GM12878 (cell line): Measurements from ENCODE around the gene CBLIF. TPM values are rescaled to one million over a fixed set of nuclear protein-coding genes. Genes with fewer than 3 reads are reported as not detected.

Source experiments
- ATAC-seq: fragments of 200-7000 bp; cut with Tn5 transposase; 3 replicates; pipeline ENCODE4 v1.9.1; 2020; ENCODE audit warnings: mild to moderate bottlenecking, moderate library complexity
- BruUV-seq: library from RNA; stranded (reverse); fragments of 400-500 nt; replicated peaks from 2 replicates; lab custom pipeline; 2021; lab: Mats Ljungman, UMichigan
- CTCF ChIA-PET: fragments of 300-600 bp; sonication (Branson Sonifier 250); formaldehyde crosslinking; extraction: SDS; loops from one replicate; lab custom pipeline; 2021; ENCODE audit warnings: inconsistent platforms; lab: Yijun Ruan, JAX
- POLR2A ChIA-PET: fragments of 350-600 bp; formaldehyde crosslinking; extraction: SDS; loops from one replicate; lab custom pipeline; 2021; ENCODE audit warnings: inconsistent platforms; lab: Charles Lee
- RAD21 ChIA-PET: fragments of 300-600 bp; sonication (Branson Sonifier 250); formaldehyde crosslinking; loops from one replicate; lab custom pipeline; 2023; ENCODE audit warnings: antibody characterized with exemption; ENCODE audit not compliant: unreplicated experiment; lab: Charles Lee
- SMC1A ChIA-PET: fragments of 300-600 bp; sonication (Branson Sonifier 250); formaldehyde crosslinking; loops from one replicate; lab custom pipeline; 2023; ENCODE audit not compliant: unreplicated experiment, uncharacterized antibody; lab: Charles Lee
- DNase-seq: peaks from one replicate; pipeline ENCODE4 v3.0.0-alpha.2; 2011; ENCODE audit warnings: low read depth, low spot score
- FAIRE-seq: peaks from 3 replicates; lab custom pipeline; 2011; peaks lifted over from hg19 to GRCh38; lab: Jason Lieb, UNC
- H2AFZ ChIP-seq: 2 replicates; pipeline ENCODE4 v1.6.0; 2011; ENCODE audit warnings: low read depth, low read length, control low read depth; ENCODE audit not compliant: control insufficient read depth
- H3K27ac ChIP-seq: 2 replicates; pipeline ENCODE4 v1.5.1; 2011; ENCODE audit warnings: control low read depth; ENCODE audit not compliant: control insufficient read depth, insufficient read depth
- H3K27me3 ChIP-seq, 2 experiments: replicated peaks in 1 of 2; 2 replicates each; pipeline versions ENCODE4 v1.6.0 to v1.6.1; 2011; ENCODE audit warnings: low read length in 1 of 2; ENCODE audit not compliant: control insufficient read depth in 2 of 2, insufficient read depth in 2 of 2
- H3K36me3 ChIP-seq, 2 experiments: 2 replicates each; pipeline ENCODE4 v1.5.1; 2011; ENCODE audit warnings: low read length in 1 of 2; ENCODE audit not compliant: control insufficient read depth in 2 of 2, insufficient read depth in 2 of 2
- H3K4me1 ChIP-seq: 2 replicates; pipeline ENCODE4 v1.6.1; 2011; ENCODE audit warnings: mild to moderate bottlenecking, low read length, moderate library complexity, mixed read lengths; ENCODE audit not compliant: control insufficient read depth, insufficient read depth
- H3K4me2 ChIP-seq: 2 replicates; pipeline ENCODE4 v1.6.0; 2011; ENCODE audit warnings: control low read depth; ENCODE audit not compliant: control insufficient read depth, insufficient read depth
- H3K4me3 ChIP-seq: fragments of 200-600 bp; sonication (generic); 2 replicates; pipeline ENCODE4 v1.5.1; 2016
- H3K79me2 ChIP-seq: 2 replicates; pipeline ENCODE4 v1.6.0; 2011; ENCODE audit warnings: low read length; ENCODE audit not compliant: control insufficient read depth, insufficient read depth
- H3K9ac ChIP-seq: 2 replicates; pipeline ENCODE4 v1.8.0; 2011; ENCODE audit warnings: low read length, control low read depth, mixed read lengths; ENCODE audit not compliant: control insufficient read depth, insufficient read depth
- H3K9me3 ChIP-seq: replicated peaks from 3 replicates; pipeline ENCODE4 v1.5.1; 2011; ENCODE audit warnings: mild to moderate bottlenecking, low read length; ENCODE audit not compliant: control insufficient read depth, insufficient read depth
- H4K20me1 ChIP-seq: 2 replicates; pipeline ENCODE4 v1.6.0; 2011; ENCODE audit not compliant: control insufficient read depth, insufficient read depth
- HCFC1 ChIP-seq: fragments of 150-350 bp; IDR thresholded peaks from 2 replicates; pipeline ENCODE4 v1.6.1; 2014; ENCODE audit warnings: low read length
- JUND ChIP-seq: IDR thresholded peaks from 2 replicates; pipeline ENCODE4 v1.6.1; 2012; ENCODE audit warnings: low read depth, mild to moderate bottlenecking, low read length, improper control_type of control experiment, moderate library complexity
- MTA3 ChIP-seq: IDR thresholded peaks from 2 replicates; pipeline ENCODE4 v1.6.1; 2012; ENCODE audit warnings: low read length, inconsistent platforms, borderline replicate concordance
- NR2C2 ChIP-seq: IDR thresholded peaks from 2 replicates; pipeline ENCODE4 v1.6.1; 2011; ENCODE audit warnings: borderline replicate concordance, low read depth; ENCODE audit not compliant: control insufficient read depth, insufficient read length
- SIN3A ChIP-seq: IDR thresholded peaks from 2 replicates; pipeline ENCODE4 v1.6.1; 2012; ENCODE audit warnings: low read depth, low read length, improper control_type of control experiment
- TCF12 ChIP-seq: IDR thresholded peaks from 2 replicates; pipeline ENCODE4 v1.6.1; 2011; ENCODE audit warnings: low read depth, mild to moderate bottlenecking, low read length
- TCF7 ChIP-seq: IDR thresholded peaks from 2 replicates; pipeline ENCODE4 v1.6.1; 2014; ENCODE audit warnings: antibody characterized with exemption, borderline replicate concordance
- ZSCAN29 ChIP-seq: fragments of 450-650 bp; IDR thresholded peaks from 2 replicates; pipeline ENCODE4 v1.6.1; 2017; ENCODE audit warnings: mild to moderate bottlenecking, moderate library complexity
- WGBS: methylation state at CpG from one replicate; pipeline ENCODE4 v1.1.6; 2016; ENCODE audit warnings: low lambda C conversion rate; ENCODE audit not compliant: insufficient replicate concordance, insufficient coverage; ENCODE audit errors: missing lambda C conversion rate; 5-methylcytosine and 5-hydroxymethylcytosine counted together
- in situ Hi-C: fragments of 300-500 bp; cut with MboI; formaldehyde crosslinking; loops from 9 replicates; pipeline ENCODE4 v1.14.3; 2018; ENCODE audit warnings: mixed read lengths
- intact Hi-C: fragments of 100-400 bp; cut with micrococcal nuclease; formaldehyde crosslinking; loops from one replicate; pipeline ENCODE4 v1.14.2; 2022; ENCODE audit not compliant: unreplicated experiment
- polyA plus RNA-seq, 11 experiments: library from polyadenylated mRNA; depleted of rRNA in 4 of 11; unstranded in 6 of 11; stranded (reverse) in 5 of 11; fragments of >200 nt; fragmentation: Nextera tagmentation in 4 of 11; fragmentation: Illumina TruSeq in 1 of 11; extraction: Ambion mirVana in 4 of 11; extraction: Trizol in 1 of 11; gene quantifications; 1 replicate in 1 of 11; 2 replicates in 10 of 11; pipeline versions ENCODE4 v1.2.1 to v1.2.3, GENCODE V29; 2011 to 2016; ENCODE audit warnings: inconsistent platforms in 2 of 11, missing spikeins in 2 of 11, low read depth in 1 of 11
- total RNA-seq, 4 experiments: library from RNA; depleted of rRNA in 3 of 4; stranded (reverse); fragments of >200 nt in 3 of 4; fragmentation: Illumina TruSeq in 1 of 4; extraction: Trizol in 1 of 4; gene quantifications; 2 replicates each; pipeline versions ENCODE4 v1.2.1 to v1.2.3, GENCODE V29; 2013 to 2021
- TF ChIP-seq, protein P1 (sequence below): fragments of 450-650 bp; conservative IDR thresholded peaks from 2 replicates; pipeline ENCODE4 v1.6.1; 2017; ENCODE audit warnings: mild to moderate bottlenecking, moderate library complexity
- TF ChIP-seq, protein P2 (sequence below): IDR thresholded peaks from 2 replicates; pipeline ENCODE4 v1.6.1; 2012; ENCODE audit warnings: mild to moderate bottlenecking, low read depth, low read length
- TF ChIP-seq, protein P3 (sequence below): fragments of 450-650 bp; formaldehyde crosslinking; IDR thresholded peaks from 2 replicates; pipeline ENCODE4 v1.5.0; 2022; ENCODE audit warnings: mild to moderate bottlenecking, missing genetic modification characterization

The CBLIF gene
- total and polyA plus RNA-seq, 10 of the 15 experiments (the other 5 are each of a cell fraction or from before 2014, with no cell fraction given), result not detected

DNA sequence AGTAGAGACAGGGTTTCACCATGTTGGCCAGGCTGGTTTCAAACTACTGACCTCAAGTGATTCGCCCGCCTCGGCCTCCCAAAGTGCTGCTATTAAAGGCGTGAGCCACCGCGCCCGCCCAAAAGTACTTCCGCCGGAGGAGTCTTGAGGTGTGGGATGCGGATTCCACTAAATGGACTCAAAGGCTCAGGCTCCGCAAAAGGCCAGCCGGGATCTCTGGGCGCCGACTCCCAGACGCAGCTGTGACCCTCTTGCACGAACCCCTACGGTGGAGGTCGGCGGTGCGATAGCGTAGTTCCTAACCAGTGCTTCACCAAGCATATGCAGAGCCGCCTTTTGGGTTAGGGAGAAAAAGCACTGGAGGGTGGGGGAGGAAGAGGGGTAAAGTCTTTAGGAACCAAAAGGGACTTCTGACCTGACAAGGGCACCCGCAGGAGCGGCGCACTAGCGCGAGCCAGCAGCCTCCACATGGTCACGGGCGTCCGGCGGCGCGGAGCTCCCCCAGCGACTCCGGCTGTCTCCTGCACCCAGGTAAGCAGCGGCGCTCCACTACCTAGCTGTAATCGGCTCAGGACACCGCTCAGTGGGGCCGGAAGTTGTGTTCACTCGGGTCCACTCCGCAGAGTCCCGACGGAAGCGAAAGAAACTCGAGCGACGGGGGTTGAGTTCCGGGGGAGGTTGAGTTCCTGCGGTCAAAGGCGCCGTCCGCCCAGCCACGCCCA, 34.9 kb downstream of the CBLIF start, which contains the start of gene MRPL16:
Gene MRPL16, minus strand, starts transcription at position 590 of the 722 bp plus-strand sequence. Its CDS starts 120 bp downstream, at position 470.
- ChIA-PET CTCF (interaction anchor here (1.1 to 3.0 kb wide), 5 partner anchors 9 to 336 kb away, joined by 3 to 17 read pairs (median 4); partner anchors contain the start of gene STX3), SMC1A (interaction anchor here (2.4 to 3.1 kb wide), 2 partner anchors 56 to 441 kb away, joined by 8 to 18 read pairs; partner anchors contain the start of gene STX3), POLR2A (interaction anchor here (0.6 to 1.5 kb wide), 3 partner anchors 13 to 273 kb away, joined by 3 to 4 read pairs (median 4); partner anchors contain the start of gene OSBP), RAD21 (interaction anchor here (1.7 kb wide), 1 partner anchor 55 kb away, joined by 5 read pairs; the partner anchor contains the start of gene STX3)
- WGBS, result 2% methylated on average over 41 of the region's 54 CpGs
- H3K79me2 ChIP-seq, result peaks cover 12% of the 10 kb centered on the region
- in situ Hi-C loops, result no loop called here
- H3K9me3 ChIP-seq, result no peaks in the 10 kb centered on the region
- no TSS peak for BruUV-seq
- H3K4me2 ChIP-seq, result peak within 1 kb of the TSS; percentile 78
- ATAC-seq, result peak; percentile 99
- intact Hi-C loops, result loop anchor here (2.0 to 5.0 kb wide), 3 partner anchors 56 to 253 kb away; partner anchors contain the start of genes PATL1 and STX3
- H4K20me1 ChIP-seq, result no peaks in the 10 kb centered on the region
- H3K9ac ChIP-seq, result peak within 1 kb of the TSS; percentile 90
- H3K4me3 ChIP-seq, result peak within 1 kb of the TSS; percentile 87
- no peaks in the 10 kb centered on the region for H3K27me3 ChIP-seq
- peaks cover 1 to 16% of the 10 kb centered on the region in 2 experiments for H3K36me3 ChIP-seq
- FAIRE-seq, result peak; percentile 89
- H2AFZ ChIP-seq, result peak within 1 kb of the TSS; percentile 97
- peak within 1 kb of the TSS; percentile 67 for H3K27ac ChIP-seq
- peak; percentile 69 for DNase-seq
- no peaks in the 10 kb centered on the region; the same call in 1 of the 2 replicates for H3K4me1 ChIP-seq
- peak; percentile 73 for TF ChIP-seq TCF7
- TF ChIP-seq ZSCAN29, result 0 out of 2 replicates have a peak, but pooled peaks have one; percentile 52
- no peak for TF ChIP-seq NR2C2
- TF ChIP-seq JUND, result no peak
- TF ChIP-seq, protein P1, sequence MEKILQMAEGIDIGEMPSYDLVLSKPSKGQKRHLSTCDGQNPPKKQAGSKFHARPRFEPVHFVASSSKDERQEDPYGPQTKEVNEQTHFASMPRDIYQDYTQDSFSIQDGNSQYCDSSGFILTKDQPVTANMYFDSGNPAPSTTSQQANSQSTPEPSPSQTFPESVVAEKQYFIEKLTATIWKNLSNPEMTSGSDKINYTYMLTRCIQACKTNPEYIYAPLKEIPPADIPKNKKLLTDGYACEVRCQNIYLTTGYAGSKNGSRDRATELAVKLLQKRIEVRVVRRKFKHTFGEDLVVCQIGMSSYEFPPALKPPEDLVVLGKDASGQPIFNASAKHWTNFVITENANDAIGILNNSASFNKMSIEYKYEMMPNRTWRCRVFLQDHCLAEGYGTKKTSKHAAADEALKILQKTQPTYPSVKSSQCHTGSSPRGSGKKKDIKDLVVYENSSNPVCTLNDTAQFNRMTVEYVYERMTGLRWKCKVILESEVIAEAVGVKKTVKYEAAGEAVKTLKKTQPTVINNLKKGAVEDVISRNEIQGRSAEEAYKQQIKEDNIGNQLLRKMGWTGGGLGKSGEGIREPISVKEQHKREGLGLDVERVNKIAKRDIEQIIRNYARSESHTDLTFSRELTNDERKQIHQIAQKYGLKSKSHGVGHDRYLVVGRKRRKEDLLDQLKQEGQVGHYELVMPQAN, result peak; percentile 63; the same call in 1 of the 2 replicates
- TF ChIP-seq, protein P2, sequence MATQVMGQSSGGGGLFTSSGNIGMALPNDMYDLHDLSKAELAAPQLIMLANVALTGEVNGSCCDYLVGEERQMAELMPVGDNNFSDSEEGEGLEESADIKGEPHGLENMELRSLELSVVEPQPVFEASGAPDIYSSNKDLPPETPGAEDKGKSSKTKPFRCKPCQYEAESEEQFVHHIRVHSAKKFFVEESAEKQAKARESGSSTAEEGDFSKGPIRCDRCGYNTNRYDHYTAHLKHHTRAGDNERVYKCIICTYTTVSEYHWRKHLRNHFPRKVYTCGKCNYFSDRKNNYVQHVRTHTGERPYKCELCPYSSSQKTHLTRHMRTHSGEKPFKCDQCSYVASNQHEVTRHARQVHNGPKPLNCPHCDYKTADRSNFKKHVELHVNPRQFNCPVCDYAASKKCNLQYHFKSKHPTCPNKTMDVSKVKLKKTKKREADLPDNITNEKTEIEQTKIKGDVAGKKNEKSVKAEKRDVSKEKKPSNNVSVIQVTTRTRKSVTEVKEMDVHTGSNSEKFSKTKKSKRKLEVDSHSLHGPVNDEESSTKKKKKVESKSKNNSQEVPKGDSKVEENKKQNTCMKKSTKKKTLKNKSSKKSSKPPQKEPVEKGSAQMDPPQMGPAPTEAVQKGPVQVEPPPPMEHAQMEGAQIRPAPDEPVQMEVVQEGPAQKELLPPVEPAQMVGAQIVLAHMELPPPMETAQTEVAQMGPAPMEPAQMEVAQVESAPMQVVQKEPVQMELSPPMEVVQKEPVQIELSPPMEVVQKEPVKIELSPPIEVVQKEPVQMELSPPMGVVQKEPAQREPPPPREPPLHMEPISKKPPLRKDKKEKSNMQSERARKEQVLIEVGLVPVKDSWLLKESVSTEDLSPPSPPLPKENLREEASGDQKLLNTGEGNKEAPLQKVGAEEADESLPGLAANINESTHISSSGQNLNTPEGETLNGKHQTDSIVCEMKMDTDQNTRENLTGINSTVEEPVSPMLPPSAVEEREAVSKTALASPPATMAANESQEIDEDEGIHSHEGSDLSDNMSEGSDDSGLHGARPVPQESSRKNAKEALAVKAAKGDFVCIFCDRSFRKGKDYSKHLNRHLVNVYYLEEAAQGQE, result peak; percentile 52
- TF ChIP-seq, protein P3, sequence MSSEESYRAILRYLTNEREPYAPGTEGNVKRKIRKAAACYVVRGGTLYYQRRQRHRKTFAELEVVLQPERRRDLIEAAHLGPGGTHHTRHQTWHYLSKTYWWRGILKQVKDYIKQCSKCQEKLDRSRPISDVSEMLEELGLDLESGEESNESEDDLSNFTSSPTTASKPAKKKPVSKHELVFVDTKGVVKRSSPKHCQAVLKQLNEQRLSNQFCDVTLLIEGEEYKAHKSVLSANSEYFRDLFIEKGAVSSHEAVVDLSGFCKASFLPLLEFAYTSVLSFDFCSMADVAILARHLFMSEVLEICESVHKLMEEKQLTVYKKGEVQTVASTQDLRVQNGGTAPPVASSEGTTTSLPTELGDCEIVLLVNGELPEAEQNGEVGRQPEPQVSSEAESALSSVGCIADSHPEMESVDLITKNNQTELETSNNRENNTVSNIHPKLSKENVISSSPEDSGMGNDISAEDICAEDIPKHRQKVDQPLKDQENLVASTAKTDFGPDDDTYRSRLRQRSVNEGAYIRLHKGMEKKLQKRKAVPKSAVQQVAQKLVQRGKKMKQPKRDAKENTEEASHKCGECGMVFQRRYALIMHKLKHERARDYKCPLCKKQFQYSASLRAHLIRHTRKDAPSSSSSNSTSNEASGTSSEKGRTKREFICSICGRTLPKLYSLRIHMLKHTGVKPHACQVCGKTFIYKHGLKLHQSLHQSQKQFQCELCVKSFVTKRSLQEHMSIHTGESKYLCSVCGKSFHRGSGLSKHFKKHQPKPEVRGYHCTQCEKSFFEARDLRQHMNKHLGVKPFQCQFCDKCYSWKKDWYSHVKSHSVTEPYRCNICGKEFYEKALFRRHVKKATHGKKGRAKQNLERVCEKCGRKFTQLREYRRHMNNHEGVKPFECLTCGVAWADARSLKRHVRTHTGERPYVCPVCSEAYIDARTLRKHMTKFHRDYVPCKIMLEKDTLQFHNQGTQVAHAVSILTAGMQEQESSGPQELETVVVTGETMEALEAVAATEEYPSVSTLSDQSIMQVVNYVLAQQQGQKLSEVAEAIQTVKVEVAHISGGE (CRISPR knock-in tag), result peak; percentile 96
- peak; percentile 89 for TF ChIP-seq HCFC1
- TF ChIP-seq MTA3, result no peak
- peak; percentile 59; the same call in 1 of the 2 replicates for TF ChIP-seq SIN3A
- no peak; the same call in 1 of the 2 replicates for TF ChIP-seq TCF12
